ENCODE measurements around the gene MYO7B.

The MYO7B gene

GRCh38 chr2:127511917-127512316 lies 23.6 kb upstream of the MYO7B start:
- ChIA-PET CTCF (interaction anchor here (0.9 kb wide), 1 partner anchor 96 kb away, joined by 3 read pairs; no protein-coding TSS in a partner anchor), POLR2A (no interaction called here)
- TF ChIP-seq, protein P1, sequence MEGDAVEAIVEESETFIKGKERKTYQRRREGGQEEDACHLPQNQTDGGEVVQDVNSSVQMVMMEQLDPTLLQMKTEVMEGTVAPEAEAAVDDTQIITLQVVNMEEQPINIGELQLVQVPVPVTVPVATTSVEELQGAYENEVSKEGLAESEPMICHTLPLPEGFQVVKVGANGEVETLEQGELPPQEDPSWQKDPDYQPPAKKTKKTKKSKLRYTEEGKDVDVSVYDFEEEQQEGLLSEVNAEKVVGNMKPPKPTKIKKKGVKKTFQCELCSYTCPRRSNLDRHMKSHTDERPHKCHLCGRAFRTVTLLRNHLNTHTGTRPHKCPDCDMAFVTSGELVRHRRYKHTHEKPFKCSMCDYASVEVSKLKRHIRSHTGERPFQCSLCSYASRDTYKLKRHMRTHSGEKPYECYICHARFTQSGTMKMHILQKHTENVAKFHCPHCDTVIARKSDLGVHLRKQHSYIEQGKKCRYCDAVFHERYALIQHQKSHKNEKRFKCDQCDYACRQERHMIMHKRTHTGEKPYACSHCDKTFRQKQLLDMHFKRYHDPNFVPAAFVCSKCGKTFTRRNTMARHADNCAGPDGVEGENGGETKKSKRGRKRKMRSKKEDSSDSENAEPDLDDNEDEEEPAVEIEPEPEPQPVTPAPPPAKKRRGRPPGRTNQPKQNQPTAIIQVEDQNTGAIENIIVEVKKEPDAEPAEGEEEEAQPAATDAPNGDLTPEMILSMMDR (IDR thresholded peaks at IDR 0.05; ENCODE audit: control extremely low read depth, extremely low read depth, low read depth, missing control alignments): no peak
- no peak for DNase-seq (ENCODE audit: extremely low spot score)

DNA sequence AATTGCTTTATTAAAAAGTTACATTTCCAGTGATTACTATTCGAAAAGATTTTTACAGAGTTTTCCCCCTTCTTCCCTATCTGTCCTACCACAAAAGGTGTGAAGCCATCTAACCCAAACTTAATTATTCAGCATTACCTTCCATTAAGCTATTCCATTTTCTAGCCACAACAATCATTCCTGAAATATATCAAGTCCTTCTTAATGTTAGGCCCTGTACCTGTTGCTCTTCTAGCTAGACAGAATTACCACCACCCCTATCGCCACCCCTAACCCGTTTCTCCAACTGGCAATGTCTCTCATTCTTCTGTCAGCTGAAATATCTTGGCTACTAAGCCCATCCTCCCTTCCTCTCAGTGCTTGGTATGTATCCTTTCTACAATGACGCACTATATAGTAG lies 23.1 kb upstream of the MYO7B start:
- POLR2A ChIA-PET: no interaction called here
- CTCF ChIA-PET: interaction anchor here (0.9 kb wide), 1 partner anchor 96 kb away, joined by 3 read pairs; no protein-coding TSS in a partner anchor
- TF ChIP-seq, protein P1 (IDR thresholded peaks at IDR 0.05; ENCODE audit: control extremely low read depth, extremely low read depth, low read depth, missing control alignments): no peak
- no peak for DNase-seq (ENCODE audit: extremely low spot score)

- TF ChIP-seq, protein P1 (IDR thresholded peaks at IDR 0.05; ENCODE audit: control extremely low read depth, extremely low read depth, low read depth, missing control alignments): no peak
- POLR2A ChIA-PET: no interaction called here
- DNase-seq (ENCODE audit: extremely low spot score): no peak
- CTCF ChIA-PET: interaction anchor here (1.1 to 1.9 kb wide), 2 partner anchors 12 to 35 kb away, joined by 5 to 8 read pairs; partner anchors contain the start of gene IWS1
These were observed 21.4 kb upstream of the MYO7B start for GRCh38 chr2:127514076-127514475.

GRCh38 chr2:127514485-127514884 lies 21.0 kb upstream of the MYO7B start:
- DNase-seq (ENCODE audit: extremely low spot score): no peak
- CTCF ChIA-PET: interaction anchor here (1.9 kb wide), 1 partner anchor 12 kb away, joined by 8 read pairs; the partner anchor contains the start of gene IWS1
- POLR2A ChIA-PET: no interaction called here
- TF ChIP-seq, protein P1 (IDR thresholded peaks at IDR 0.05; ENCODE audit: control extremely low read depth, extremely low read depth, low read depth, missing control alignments): no peak

DNA sequence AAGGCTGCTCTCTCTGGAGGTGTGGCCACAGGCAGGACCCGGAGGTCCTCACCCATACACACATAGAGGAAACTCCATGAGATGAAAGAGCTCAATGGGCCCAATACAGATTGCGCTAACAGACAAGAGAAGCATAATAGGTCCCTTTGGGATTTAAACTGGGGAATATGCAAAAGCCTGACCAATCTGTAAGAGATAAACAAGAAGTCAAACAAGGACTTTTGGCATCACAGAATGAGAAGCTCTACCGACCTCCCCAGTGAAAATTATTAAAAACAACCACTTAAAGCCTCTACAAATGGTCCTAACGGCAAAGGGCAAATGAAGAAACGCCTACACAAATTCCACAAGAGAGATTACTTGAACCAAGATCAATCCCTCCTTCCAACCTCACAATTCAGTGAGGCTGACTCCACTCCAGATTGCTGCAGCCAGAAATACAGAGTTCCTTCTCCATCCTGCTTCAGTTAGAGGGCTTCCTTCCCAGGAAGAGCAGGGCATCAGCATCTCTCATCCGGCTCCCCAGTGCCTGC lies 20.0 kb upstream of the MYO7B start:
- ChIA-PET POLR2A (no interaction called here), CTCF (interaction anchor here (1.0 to 1.2 kb wide), 2 partner anchors 11 to 13 kb away, joined by 3 to 4 read pairs; no protein-coding TSS in a partner anchor)
- TF ChIP-seq, protein P1 (IDR thresholded peaks at IDR 0.05; ENCODE audit: control extremely low read depth, extremely low read depth, low read depth, missing control alignments): no peak
- no peak for DNase-seq (ENCODE audit: extremely low spot score)

DNA sequence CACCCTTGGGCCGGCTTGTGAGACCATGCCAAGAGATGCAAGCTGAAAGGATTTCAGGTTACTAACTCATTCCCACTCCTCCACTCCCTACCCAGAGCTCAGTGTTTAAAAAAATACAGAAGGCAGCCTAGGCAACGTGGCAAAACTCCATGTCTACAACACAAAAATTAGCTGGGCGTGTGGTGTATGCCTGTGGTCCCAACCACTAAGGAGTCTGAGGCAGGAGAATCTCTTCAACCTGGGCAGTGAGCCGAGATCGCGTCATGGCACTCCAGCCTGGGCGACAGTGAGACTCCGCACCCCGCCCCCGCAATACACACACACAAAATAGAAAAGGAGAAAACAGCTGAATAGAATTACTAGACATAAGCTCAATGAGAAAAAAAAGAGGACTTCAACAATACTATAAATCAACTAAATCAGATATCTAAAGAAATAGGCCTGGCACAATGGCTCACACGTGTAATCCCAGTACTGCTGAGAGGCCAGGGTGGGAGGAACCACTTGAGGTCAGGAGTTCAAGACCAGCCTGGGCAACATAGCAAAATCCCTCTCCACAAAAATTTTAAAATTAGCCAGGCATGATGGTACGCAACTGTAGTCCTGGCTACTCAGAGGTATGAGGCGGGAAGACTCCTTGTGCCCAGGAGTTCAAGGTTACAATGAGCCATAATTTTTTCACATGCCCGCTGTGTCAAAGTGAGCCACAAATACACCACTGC lies 19.3 kb upstream of the MYO7B start:
- CTCF ChIA-PET: interaction anchor here (1.0 to 1.2 kb wide), 2 partner anchors 11 to 14 kb away, joined by 3 to 4 read pairs; no protein-coding TSS in a partner anchor
- no peak for DNase-seq (ENCODE audit: extremely low spot score)
- POLR2A ChIA-PET: no interaction called here
- TF ChIP-seq, protein P1 (IDR thresholded peaks at IDR 0.05; ENCODE audit: control extremely low read depth, extremely low read depth, low read depth, missing control alignments): no peak

Data from GM10248 (cell line).